Astrocyte of the hippocampus (primary cell): ENCODE data around the gene SLC10A7.

Experiments used
- DNase-seq: peaks from one replicate; pipeline ENCODE4 v3.0.0; 2011; ENCODE audit warnings: low read depth, low spot score

SLC10A7 gene

GRCh38 chr4:146261041-146261440, 260.7 kb downstream of the SLC10A7 start:
- DNase-seq, result no peak

GRCh38 chr4:146260521-146260920, 261.2 kb downstream of the SLC10A7 start:
- DNase-seq, result no peak

- no peak for DNase-seq
Measured at GRCh38 chr4:146257511-146257910, 264.2 kb downstream of the SLC10A7 start.

DNA sequence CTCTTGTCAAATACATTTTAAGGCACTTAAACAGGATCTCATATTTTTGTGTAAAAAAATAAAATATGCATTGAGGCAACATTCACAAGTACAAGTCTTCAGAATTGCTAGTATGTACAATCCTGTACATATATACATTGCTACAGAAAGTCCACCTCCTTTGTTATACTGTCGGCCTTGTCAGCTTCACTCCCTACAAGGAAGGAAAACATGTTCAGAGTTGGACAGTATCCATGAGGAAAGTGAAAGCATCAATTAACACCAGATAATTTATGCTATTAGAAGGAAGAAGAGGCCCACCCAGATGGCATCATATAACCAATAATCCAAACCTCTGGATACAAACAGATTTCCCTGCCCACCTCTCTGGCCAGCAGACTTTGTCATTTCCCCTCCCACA, 265.4 kb downstream of the SLC10A7 start:
- DNase-seq, result peak; percentile 9

DNA sequence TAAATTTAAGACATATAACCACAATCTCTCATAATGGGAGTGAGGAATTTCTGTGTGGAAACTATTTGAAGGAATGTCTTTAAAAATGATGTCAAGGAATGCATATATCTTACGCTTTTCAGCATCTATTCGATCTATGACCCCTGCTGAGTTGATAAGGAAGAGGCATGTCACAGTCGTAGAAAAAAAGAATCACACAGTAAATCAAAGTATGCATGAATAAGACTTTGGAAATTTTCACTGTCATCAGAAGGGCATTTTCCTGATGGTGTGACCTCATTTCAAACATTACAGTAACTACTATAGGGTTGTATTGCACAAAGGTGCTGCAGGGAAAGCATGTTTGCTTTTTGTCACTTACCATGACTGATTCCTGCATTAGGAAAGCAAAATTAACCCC, 265.9 kb downstream of the SLC10A7 start:
- DNase-seq, result peak; percentile 78

- peak; percentile 76 for DNase-seq
Measured at GRCh38 chr4:146255463-146255862, 266.3 kb downstream of the SLC10A7 start.

DNA sequence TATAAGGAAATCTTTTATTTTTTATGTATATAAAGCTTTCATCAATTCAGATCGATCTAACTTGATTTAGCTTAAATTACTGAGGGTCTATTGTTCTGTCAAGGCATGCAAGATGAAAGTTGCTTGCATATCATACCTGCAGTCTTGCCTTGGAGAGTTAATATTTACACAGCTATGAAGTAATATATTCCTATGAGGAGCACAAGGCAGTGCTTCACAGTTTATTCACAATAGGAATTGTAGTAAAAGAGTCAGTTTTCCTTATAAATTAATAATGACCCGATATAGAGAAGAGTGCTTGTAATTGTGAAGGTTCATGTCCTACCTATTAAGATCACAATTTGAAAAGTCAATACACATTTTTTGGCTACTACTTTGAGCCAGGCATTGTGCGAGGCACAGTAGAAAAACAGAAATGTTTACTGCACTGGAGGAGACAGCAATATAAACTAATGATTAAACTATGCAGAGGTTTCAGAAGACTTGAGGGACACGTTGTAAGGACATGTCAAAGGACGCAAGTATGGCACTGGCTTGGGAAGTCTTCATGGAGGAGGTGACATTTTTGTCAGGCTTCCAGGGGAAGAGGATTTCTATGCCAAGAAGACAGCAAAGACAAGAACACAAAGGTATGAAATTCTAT, 268.6 kb downstream of the SLC10A7 start:
- DNase-seq, result no peak

DNA sequence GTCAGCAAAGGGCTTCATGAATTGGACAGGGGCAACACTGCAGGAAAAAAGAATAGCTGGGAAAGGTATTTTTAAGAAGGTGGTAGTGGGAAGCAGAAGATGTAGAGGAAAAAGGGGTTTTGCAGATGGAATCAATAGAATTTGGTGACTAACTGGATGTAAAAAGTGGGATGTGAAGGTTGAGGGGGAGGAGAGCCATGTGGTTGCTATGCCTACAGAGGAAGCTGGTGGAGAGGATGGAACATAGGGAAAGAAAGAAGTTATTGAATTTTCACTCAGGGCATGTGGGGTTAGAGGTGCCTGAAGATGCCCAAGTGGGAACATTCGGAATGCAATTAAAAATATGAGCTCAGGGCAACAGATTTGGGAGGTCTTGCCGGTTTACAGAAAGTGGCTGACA, 274.4 kb downstream of the SLC10A7 start:
- no peak for DNase-seq

DNA sequence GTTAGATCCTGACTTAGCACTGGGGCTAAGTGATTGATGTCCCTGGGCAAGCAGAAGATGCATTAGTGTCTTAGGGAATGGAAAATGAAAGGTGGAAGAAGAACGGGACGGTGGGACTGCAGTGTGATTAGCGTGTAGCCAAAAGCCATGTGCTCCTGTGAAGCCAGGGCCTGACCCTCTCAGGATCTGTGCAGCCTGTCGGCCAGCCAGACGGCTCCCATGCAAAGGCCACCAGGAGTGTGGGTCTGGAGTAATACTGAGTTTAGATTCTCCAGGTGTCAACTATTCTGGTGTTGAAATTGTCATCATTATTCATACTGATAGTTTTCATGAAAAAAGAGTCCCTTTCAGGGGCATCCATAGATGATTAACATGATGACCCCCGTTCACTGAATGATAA, 275.4 kb downstream of the SLC10A7 start:
- no peak for DNase-seq

DNA sequence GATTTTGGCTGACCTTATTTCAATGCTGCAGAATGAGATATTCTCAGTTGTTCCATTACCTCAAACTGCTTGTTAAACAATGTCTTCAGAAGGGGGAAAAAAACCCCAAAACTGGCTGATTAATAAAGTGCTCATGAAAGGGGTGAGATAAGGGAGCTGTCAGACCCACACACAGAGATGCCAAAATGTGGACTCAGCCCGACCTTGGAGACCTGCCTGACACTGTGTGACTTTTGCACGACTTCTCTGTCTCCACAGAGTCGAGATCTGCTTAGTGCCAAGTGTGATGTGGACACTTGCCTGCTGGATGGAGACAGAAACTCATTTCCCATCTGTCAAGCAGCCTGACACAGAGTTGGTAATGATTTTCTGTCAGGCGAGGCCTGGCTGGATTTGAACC, 275.9 kb downstream of the SLC10A7 start:
- no peak for DNase-seq

DNA sequence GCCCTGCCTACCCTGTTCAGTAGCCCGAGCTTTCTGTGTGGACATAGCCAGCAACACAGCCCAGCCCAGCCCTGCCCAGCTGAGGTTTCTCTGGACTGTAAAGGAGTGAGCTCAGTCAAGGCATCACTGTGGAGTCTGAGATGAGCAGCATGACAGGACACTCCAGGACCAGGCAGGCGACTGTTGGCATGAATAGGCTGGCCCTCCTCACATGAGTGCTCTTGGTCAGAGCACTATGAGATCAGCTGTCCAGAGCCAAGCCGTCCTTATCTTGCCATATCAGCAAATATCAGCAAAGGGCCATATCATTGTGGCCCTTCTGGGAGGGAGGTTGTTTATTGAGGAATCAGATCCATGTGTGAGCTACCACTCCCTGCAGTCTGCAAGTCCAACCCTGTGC, 276.5 kb downstream of the SLC10A7 start:
- DNase-seq, result no peak

- no peak for DNase-seq
Measured at GRCh38 chr4:146244496-146244895, 277.2 kb downstream of the SLC10A7 start.

DNA sequence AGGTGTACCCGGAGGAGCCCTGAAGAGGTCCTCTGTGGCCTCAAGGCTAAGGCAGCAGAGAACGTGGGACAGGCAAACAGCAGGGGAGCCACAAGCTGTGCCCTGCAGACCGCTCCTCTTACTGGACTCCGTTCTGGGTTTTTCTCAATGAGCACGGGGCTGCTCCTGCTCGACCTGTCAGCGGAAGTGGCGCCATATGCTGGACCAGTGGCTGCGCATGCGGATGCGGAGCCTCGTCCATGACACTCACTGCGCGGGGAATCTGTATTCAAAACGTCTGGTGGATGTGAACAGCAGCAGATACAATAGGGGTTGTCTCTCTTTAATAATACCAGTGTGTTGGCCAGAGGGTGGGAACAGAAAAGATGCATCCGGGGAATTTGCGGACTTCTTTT, 277.9 kb downstream of the SLC10A7 start:
- no peak for DNase-seq

DNA sequence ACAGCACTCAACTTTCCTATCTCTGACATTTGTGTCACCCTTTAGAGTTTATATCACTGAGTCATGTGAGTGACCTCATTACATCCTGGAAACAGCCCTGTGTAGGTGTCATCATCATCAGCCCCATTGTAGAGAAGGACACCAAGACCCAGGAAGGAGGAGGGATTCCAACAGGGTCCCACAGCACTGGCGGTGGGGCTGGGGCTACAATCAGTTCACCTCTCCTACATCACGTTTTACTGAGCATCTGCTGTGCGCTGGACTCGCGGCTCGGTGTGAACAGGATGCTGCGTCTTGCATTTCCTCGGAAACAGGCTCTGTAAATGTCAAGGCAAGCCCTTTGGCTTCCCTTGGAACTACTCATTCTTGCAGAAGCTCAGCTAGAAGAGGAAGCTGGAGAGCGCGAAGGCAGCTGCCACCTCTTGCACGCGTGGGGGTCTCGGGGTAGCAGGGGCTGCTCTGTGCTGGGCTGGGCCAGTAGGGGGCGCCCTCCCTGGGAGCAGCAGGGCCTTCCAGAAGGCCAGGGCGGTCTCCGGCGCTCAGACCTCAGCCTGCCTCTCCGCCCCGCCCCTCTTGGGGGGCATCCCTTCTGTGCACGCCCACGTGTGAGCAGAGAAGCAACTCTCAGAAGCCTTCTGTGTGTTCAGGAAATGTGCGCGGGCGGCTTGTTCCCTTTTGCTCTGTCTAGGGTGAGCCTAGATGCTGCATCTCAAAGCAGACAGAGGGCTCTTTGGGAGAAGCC, 278.4 kb downstream of the SLC10A7 start:
- DNase-seq, result no peak

GRCh38 chr4:146238107-146238506, 283.6 kb downstream of the SLC10A7 start:
- no peak for DNase-seq

- DNase-seq, result no peak
Measured at GRCh38 chr4:146237092-146237491, 284.6 kb downstream of the SLC10A7 start.

DNA sequence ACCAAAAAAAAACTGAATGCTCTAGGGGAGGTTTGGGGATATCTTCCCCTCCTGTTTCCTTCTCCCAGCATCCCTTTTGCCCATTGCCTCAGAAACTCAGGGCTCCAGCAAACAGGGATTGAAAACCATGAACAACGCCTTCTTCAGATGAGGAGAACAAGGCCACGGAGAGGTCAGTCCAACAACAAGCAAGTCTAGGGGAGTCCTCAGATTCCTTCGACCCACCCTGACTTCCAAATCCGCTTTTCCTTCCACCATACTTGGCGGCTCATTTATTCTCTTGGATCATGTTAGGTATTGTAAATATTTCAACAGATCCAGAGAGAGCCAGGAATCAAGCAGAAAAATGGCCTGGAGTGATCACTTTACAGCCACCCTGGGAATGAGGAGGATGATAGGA, 285.5 kb downstream of the SLC10A7 start:
- no peak for DNase-seq

GRCh38 chr4:146235654-146236177, 286.0 kb downstream of the SLC10A7 start:
- DNase-seq, result no peak

DNA sequence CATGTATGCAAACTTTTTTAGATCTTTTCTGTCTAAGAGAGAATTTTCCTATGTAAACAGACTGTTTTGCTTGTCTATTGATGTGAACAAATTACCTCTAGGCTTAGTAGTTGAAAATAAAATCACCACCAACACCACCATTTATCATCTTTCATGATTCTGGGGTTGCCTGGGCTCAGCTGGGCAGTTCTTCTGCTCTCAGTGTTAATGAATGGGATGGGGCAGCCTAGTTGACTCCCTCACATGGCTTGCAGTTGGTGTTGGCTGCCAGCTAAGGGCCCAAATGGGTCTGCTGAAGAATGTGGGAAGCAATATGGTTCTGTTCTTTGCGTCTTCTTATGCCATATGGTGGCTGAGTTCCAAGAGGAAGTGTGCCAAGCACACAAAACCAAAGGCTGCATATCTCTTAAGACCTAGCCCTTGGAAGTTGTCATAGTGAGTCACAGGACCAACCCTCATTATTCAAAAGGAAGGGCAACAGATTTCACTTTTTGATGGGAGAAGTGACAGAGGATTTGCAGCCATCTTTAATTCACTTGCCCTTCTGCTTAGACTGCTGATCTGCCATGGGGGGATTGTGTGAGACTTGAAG, 289.5 kb downstream of the SLC10A7 start:
- DNase-seq, result no peak

DNA sequence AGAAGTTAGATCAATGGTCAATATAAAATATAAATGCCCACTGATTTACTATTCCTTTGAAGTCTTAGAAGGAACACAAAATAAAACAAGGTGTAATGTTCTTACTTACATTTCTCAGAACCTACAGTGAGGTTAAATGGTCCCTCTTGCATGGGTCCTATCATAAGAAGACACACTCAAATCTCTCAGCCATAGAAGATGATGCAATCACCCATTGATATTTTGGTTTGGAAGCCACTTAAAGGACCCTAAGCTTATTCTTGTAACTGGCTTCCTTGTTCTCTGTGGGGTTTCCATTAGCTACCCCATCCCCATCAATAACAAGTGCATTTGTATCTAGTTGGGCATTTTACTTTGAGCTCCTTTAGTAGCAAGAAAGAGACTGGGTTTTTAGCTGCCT, 292.3 kb downstream of the SLC10A7 start:
- no peak for DNase-seq

DNA sequence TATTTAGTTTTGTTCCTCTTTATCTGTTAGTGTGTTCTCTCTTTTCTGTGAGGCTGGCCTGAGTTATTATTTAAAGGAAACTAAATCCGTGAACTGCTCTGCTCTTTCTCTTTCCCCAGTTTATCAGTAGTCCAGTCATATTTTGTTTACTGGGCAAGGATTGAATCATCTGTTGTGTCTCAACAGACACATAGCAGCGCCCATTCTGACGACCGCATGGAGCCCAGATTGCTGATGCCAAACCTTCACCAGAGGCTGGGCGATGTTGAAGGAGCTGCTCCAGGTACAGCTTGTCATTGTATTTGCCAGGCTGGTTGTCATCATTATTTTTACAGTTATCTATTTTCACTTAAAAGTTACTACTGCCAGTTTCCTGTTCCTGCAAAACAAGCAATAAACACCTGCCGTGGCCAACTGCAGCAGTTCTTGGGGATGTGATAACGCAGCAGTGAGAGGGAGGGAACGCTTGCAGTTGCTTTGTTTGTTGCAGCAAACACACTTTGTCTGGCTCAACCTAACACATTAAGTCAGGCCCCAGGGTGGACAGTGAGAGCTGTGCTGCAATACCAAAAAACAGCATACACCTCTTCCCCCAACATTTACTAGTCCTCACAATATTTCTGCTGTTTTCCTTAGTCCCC, 297.3 kb downstream of the SLC10A7 start:
- peak; percentile 44 for DNase-seq

- peak; percentile 80 for DNase-seq
Measured at GRCh38 chr4:146222313-146222712, 299.4 kb downstream of the SLC10A7 start.
